DOHH2 (cell line): Measurements from ENCODE around the gene ZNF268.

ENCODE experiments used
- H3F3A ChIP-seq: fragments of 200-600 bp; sonication (generic), shearing (Covaris generic); 2 replicates; pipeline ENCODE4 v1.6.0; 2016; ENCODE audit warnings: antibody characterized with exemption, mild to moderate bottlenecking; ENCODE audit not compliant: control insufficient read depth, insufficient read depth
- H3K27ac ChIP-seq: fragments of 200-600 bp; sonication (generic); 2 replicates; pipeline ENCODE4 v1.5.1; 2014; ENCODE audit warnings: low read depth, mild to moderate bottlenecking, low read length, moderate library complexity
- H3K27me3 ChIP-seq: fragments of 200-600 bp; sonication (generic); 2 replicates; pipeline ENCODE4 v1.6.1; 2014; ENCODE audit warnings: mild to moderate bottlenecking, low read length, mixed read lengths; ENCODE audit not compliant: control insufficient read depth
- H3K36me3 ChIP-seq: fragments of 200-600 bp; sonication (generic); 2 replicates; pipeline ENCODE4 v1.6.1; 2014; ENCODE audit warnings: mild to moderate bottlenecking, low read length, moderate library complexity, mixed read lengths; ENCODE audit not compliant: control insufficient read depth
- H3K4me1 ChIP-seq: fragments of 200-600 bp; sonication (generic); 2 replicates; pipeline ENCODE4 v1.6.1; 2014; ENCODE audit warnings: mild to moderate bottlenecking, low read length, mixed read lengths; ENCODE audit not compliant: control insufficient read depth
- H3K4me2 ChIP-seq: fragments of 200-600 bp; sonication (generic); 2 replicates; pipeline ENCODE4 v1.6.0; 2014; ENCODE audit warnings: mild to moderate bottlenecking, low read length, moderate library complexity
- H3K4me3 ChIP-seq: fragments of 200-600 bp; sonication (generic); 2 replicates; pipeline ENCODE4 v1.5.1; 2014; ENCODE audit warnings: mild to moderate bottlenecking, low read length, mixed read lengths
- H3K79me2 ChIP-seq: fragments of 200-600 bp; sonication (generic); 2 replicates; pipeline ENCODE4 v1.6.1; 2014; ENCODE audit warnings: mild to moderate bottlenecking, low read length, mixed read lengths; ENCODE audit not compliant: control insufficient read depth
- H3K9me2 ChIP-seq: fragments of 200-600 bp; sonication (generic); replicated peaks from 2 replicates; pipeline ENCODE4 v1.6.1; 2014; ENCODE audit warnings: mild to moderate bottlenecking, low read length, mixed read lengths; ENCODE audit not compliant: control insufficient read depth
- H3K9me3 ChIP-seq: fragments of 200-600 bp; sonication (generic); 2 replicates; pipeline ENCODE4 v1.6.1; 2014; ENCODE audit warnings: antibody characterized with exemption, low read length, mixed read lengths; ENCODE audit not compliant: control insufficient read depth, insufficient read depth
- H4K20me1 ChIP-seq: fragments of 200-600 bp; sonication (generic); 2 replicates; pipeline ENCODE4 v1.6.0; 2014; ENCODE audit warnings: low read depth, mild to moderate bottlenecking, antibody characterized with exemption, low read length, moderate library complexity; ENCODE audit not compliant: control insufficient read depth, insufficient read depth
- CTCF ChIP-seq: fragments of 200-600 bp; sonication (generic); IDR thresholded peaks from one replicate; pipeline ENCODE4 v1.5.1; 2014; ENCODE audit warnings: antibody characterized with exemption, mild to moderate bottlenecking, low read depth, low read length; ENCODE audit not compliant: poor library complexity, severe bottlenecking
- EZH2phosphoT487 ChIP-seq: fragments of 200-600 bp; sonication (generic); IDR thresholded peaks from 2 replicates; pipeline ENCODE4 v1.6.1; 2017; ENCODE audit warnings: borderline replicate concordance, mild to moderate bottlenecking, antibody characterized with exemption, low read length, moderate library complexity, mixed read lengths

ZNF268 gene

GRCh38 chr12:133204264-133204603 is 22.9 kb downstream of the ZNF268 start:
- H3F3A ChIP-seq, result peaks cover 8% of the 10 kb centered on the region
- peaks cover 41% of the 10 kb centered on the region for H3K36me3 ChIP-seq
- no peaks in the 10 kb centered on the region for H3K4me1 ChIP-seq
- H3K79me2 ChIP-seq, result no peaks in the 10 kb centered on the region
- no peak for TF ChIP-seq EZH2phosphoT487
- TF ChIP-seq CTCF, result no peak
- no peaks in the 10 kb centered on the region for H3K27me3 ChIP-seq
- H3K27ac ChIP-seq, result no peak overlapping the region
- H4K20me1 ChIP-seq, result no peaks in the 10 kb centered on the region
- H3K4me3 ChIP-seq, result no peak overlapping the region
- no peaks in the 10 kb centered on the region for H3K9me2 ChIP-seq
- no peak overlapping the region for H3K4me2 ChIP-seq
- peaks cover 67% of the 10 kb centered on the region for H3K9me3 ChIP-seq

GRCh38 chr12:133206390-133206789 is 25.1 kb downstream of the ZNF268 start:
- peaks cover 32% of the 10 kb centered on the region for H3K36me3 ChIP-seq
- no peaks in the 10 kb centered on the region for H3K4me1 ChIP-seq
- peaks cover 8% of the 10 kb centered on the region for H3F3A ChIP-seq
- H3K27ac ChIP-seq, result no peak overlapping the region
- TF ChIP-seq EZH2phosphoT487, result no peak
- TF ChIP-seq CTCF, result no peak
- H4K20me1 ChIP-seq, result no peaks in the 10 kb centered on the region
- no peaks in the 10 kb centered on the region for H3K27me3 ChIP-seq
- no peaks in the 10 kb centered on the region for H3K9me2 ChIP-seq
- no peaks in the 10 kb centered on the region for H3K79me2 ChIP-seq
- H3K9me3 ChIP-seq, result peaks cover 67% of the 10 kb centered on the region
- H3K4me2 ChIP-seq, result no peak overlapping the region
- H3K4me3 ChIP-seq, result no peak overlapping the region

GRCh38 chr12:133215724-133216123 is 34.4 kb downstream of the ZNF268 start:
- no peaks in the 10 kb centered on the region for H3K27me3 ChIP-seq
- H3K4me2 ChIP-seq, result no peak overlapping the region
- no peak overlapping the region for H3K4me3 ChIP-seq
- H3K4me1 ChIP-seq, result no peaks in the 10 kb centered on the region
- no peaks in the 10 kb centered on the region for H3F3A ChIP-seq
- peaks cover 48% of the 10 kb centered on the region; the same call in 1 of the 2 replicates for H3K9me3 ChIP-seq
- no peaks in the 10 kb centered on the region for H4K20me1 ChIP-seq
- no peaks in the 10 kb centered on the region for H3K36me3 ChIP-seq
- no peaks in the 10 kb centered on the region for H3K79me2 ChIP-seq
- H3K27ac ChIP-seq, result no peak overlapping the region
- no peaks in the 10 kb centered on the region for H3K9me2 ChIP-seq
- TF ChIP-seq EZH2phosphoT487 (no peak), CTCF (no peak)

GRCh38 chr12:133217219-133217618 is 35.9 kb downstream of the ZNF268 start:
- Histone ChIP-seq H3K9me3 (peaks cover 58% of the 10 kb centered on the region; the same call in 1 of the 2 replicates), H3K27me3 (no peaks in the 10 kb centered on the region)

More at GRCh38 chr12:133217219-133217618, 35.9 kb downstream of the ZNF268 start:
- Histone ChIP-seq H3K4me2 (no peak overlapping the region), H3K4me3 (no peak overlapping the region), H3K4me1 (no peaks in the 10 kb centered on the region), H3F3A (no peaks in the 10 kb centered on the region), H4K20me1 (no peaks in the 10 kb centered on the region), H3K79me2 (no peaks in the 10 kb centered on the region), H3K36me3 (no peaks in the 10 kb centered on the region), H3K9me2 (no peaks in the 10 kb centered on the region), H3K27ac (no peak overlapping the region)
- TF ChIP-seq CTCF, result no peak
- TF ChIP-seq EZH2phosphoT487, result no peak
